ENCODE results near the gene TXNDC11.

Gene TXNDC11

GRCh38 chr16:11752856-11753255 lies 10.2 kb upstream of the TXNDC11 start:
- no peak for DNase-seq

GRCh38 chr16:11750056-11750455 lies 7.4 kb upstream of the TXNDC11 start:
- DNase-seq = no peak

- DNase-seq = no peak
Measured at GRCh38 chr16:11748404-11749254, 6.0 kb upstream of the TXNDC11 start.

- no peak for DNase-seq
Measured at GRCh38 chr16:11747949-11748403, 5.3 kb upstream of the TXNDC11 start.

- no peak for DNase-seq
Measured at GRCh38 chr16:11744075-11744470, 1.4 kb upstream of the TXNDC11 start.

- DNase-seq = peak; percentile 17
Measured at GRCh38 chr16:11743308-11744074, 834 bp upstream of the TXNDC11 start.

GRCh38 chr16:11742093-11742535 lies 543 bp downstream of the TXNDC11 start:
- no peak for DNase-seq

GRCh38 chr16:11740567-11740966 lies 2.1 kb downstream of the TXNDC11 start:
- no peak for DNase-seq

GRCh38 chr16:11738742-11739544 lies 3.7 kb downstream of the TXNDC11 start:
- DNase-seq = no peak

- DNase-seq = no peak
Measured at GRCh38 chr16:11737713-11738112, 4.9 kb downstream of the TXNDC11 start.

GRCh38 chr16:11736903-11737302 lies 5.8 kb downstream of the TXNDC11 start:
- DNase-seq = no peak

- DNase-seq = no peak
Measured at GRCh38 chr16:11735787-11736186, 6.9 kb downstream of the TXNDC11 start.

GRCh38 chr16:11734653-11735043 lies 8.0 kb downstream of the TXNDC11 start:
- DNase-seq = no peak

- DNase-seq = no peak
Measured at GRCh38 chr16:11734025-11734652, 8.5 kb downstream of the TXNDC11 start.

- no peak for DNase-seq
Measured at GRCh38 chr16:11731222-11731621, 11.4 kb downstream of the TXNDC11 start.

- DNase-seq = no peak
Measured at GRCh38 chr16:11729787-11730186, 12.9 kb downstream of the TXNDC11 start.

GRCh38 chr16:11727796-11728543 lies 14.7 kb downstream of the TXNDC11 start:
- DNase-seq = no peak

GRCh38 chr16:11726008-11726407 lies 16.6 kb downstream of the TXNDC11 start:
- DNase-seq = no peak

- DNase-seq = no peak
Measured at GRCh38 chr16:11725457-11725856, 17.2 kb downstream of the TXNDC11 start.

GRCh38 chr16:11722468-11722808 lies 20.2 kb downstream of the TXNDC11 start:
- DNase-seq = no peak

GRCh38 chr16:11721781-11722467 lies 20.7 kb downstream of the TXNDC11 start:
- DNase-seq = no peak
